HL-60/S4 treated with retinoic acid at 250 ng/mL for 4 days and 3 days (cell line): Measurements from ENCODE around the gene ZSWIM3.

ENCODE experiments used
- in situ Hi-C: fragments of 300-500 bp; cut with MboI; formaldehyde crosslinking; loops from 2 replicates; pipeline ENCODE4 v1.7.0; 2022; ENCODE audit warnings: low sequenced_read_pairs

ZSWIM3 gene

DNA sequence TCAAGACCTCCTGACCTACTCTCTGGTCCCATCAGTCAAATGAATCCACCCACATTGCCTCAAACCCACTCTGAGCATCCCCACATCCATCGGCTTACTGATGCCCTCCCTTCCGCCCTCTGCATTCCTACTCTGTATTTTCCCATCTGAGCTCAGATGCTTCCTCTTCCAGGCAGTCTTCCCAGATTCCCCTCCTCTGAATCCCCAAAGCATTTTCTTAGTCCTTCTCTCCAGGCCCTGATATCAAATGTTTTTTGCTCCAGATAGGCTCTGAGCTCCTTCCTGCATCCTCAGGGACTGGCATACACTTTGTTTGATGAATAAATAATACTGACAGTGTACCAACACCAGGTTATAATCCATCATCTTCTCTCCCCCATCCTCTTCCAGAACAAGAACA, 50.7 kb downstream of the ZSWIM3 start:
- in situ Hi-C loops = no loop called here

DNA sequence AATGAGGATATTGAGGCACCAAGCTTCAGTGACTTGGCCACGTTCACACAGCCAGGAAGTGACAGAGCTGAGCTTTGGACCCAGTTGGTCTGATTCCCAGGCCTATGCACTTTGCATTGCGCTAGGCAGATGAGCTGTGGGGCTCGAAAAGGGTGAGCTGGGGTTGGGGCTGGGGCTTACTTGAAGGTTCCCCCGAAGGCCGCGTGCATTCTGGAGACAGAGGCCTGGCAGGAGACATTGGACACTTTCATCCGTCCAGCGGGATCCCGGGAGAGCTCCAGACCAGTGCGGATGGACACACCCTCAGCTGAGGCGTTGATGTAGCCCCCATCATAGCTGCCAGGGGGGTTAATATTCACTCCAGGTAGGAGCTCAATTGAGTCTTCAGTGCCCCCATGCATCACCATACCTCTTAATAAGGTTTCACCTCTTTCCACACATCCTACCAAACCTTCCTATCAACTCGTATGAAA, 52.0 kb downstream of the ZSWIM3 start:
- in situ Hi-C loops = no loop called here

DNA sequence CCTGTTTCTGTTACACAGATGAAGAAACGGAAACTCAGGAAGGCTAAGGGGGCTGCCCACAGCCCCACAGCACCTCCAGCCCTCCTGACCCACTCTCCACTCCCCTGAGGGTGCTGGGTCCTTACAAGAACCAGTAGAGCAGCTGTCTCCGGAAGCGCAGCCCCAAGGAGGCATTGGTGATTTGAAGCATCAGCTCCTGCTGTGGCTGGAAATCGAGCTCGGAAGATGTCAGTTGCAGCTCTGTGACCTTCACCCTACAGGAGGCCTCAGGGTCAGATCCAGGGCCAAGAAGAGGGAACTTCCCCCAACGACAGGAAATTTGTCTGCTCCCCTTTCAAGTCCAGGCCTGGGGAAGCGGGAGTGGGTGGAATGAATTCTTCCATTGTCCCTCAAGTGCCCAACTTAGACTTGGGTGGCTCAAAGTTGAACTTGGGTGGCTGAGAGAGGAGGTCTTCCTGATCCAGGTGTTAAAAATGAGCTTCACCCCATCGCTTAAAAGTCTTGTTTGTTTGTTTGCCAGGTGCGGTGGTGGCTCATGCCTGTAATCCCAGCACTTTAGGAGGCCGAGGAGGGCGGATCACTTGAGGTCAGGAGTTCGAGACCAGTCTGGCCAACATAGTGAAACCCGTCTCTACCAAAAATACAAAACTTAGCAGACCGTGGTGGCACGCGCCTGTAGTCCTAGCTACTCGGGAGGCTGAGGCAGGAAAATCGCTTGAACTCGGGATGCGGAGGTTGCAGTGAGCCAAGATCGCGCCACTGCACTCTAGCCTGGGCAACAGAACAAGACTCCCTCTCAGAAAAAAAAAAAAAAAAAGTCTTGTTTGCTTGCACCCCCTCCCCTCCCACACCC, 52.6 kb downstream of the ZSWIM3 start:
- in situ Hi-C loops = no loop called here

DNA sequence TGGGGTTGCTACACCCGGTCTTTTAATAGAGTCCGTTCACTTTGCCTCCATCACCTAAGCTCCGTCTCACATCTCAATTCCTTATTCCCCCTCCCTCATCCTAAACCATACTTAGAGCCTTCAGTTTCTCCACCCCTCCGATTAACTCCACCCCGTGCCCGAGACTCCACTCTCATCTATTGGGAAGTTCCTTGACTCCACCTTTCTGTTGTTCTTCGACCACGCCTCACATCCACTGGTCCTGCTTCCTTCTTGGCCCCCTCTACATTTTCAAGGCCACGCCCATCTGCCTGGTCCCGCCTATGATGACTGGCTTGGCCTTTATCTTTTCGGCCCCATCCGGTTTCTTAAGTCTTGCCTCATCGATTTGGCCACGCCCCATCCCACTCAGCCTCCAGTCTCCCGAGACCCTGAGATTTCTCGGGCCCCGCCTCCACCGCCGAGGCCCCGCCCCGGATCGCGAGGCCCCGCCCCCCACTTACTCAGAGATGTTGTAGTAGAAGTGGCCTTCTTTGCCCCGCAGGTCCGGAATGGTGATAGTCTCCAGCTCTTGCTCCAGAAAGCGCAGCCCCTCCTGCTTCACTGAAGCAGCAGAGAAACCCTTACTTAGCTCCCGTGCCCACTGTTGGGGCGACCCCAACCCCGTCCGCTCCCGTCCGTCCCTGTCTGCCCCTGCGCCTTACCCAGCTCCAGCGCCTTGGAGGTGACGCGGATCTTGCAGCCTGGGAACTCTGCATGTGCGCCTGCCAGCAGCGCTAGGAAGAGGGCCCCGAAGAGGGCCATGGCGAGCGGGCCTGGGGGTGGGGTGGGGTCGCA, 53.5 kb downstream of the ZSWIM3 start:
- in situ Hi-C loops = no loop called here

GRCh38 chr20:45911486-45912343, 54.3 kb downstream of the ZSWIM3 start, which contains the start of gene PLTP:
PLTP (minus strand) TSS chr20:45912155; CDS start chr20:45911452, 703 bp downstream.
- in situ Hi-C loops = no loop called here

DNA sequence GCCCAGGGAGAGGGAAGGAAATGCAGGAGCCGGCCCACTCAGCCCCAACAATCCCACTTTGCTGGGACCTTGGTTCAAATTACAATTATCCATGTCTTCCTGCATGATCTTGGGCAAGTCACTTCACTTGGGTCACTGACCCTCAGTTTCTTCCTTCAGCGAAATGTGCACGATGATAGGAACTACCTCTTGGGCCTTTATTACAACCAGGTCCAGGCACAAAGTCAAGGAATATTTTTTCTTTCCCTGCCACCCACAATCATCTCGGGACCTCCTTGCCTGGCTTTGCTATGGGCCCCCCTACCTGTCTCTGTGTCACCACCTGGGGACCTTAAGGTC, 54.9 kb downstream of the ZSWIM3 start:
- in situ Hi-C loops = no loop called here

DNA sequence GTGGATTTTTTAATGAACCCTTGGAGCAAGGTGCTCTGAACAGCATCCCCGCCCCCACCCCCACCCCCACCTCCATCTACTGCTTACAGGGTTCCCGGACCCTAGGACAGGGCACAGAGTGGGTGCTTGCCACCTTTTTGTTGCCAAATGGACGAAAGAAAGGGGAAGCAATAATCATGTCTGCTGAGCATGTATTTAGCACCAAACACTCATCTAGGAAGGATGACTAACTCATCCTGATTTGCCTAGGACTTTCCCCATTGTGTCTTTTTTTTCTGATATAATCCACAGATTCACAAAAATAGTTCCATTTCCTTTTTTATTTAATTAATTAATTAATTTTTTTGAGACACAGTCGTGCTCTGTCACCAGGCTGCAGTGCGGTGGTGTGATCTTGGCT, 55.7 kb downstream of the ZSWIM3 start:
- in situ Hi-C loops = no loop called here

DNA sequence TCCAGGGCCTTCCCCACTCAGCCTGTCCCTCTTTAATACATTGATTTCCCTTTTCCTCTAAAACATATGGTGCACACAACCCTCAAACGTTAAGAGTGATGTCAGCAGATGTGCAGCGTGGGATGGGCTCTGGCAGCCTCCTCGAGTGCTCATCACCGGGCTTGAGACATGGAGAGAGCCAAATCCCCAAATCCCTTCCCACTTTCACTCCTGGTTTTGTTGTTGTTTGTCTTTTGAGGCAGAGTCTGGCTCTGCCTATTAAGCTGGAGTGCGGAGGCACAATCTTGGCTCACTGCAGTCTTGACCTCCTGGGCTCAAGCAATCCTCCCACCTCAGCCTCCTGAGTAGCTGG, 60.4 kb downstream of the ZSWIM3 start:
- in situ Hi-C loops = no loop called here

DNA sequence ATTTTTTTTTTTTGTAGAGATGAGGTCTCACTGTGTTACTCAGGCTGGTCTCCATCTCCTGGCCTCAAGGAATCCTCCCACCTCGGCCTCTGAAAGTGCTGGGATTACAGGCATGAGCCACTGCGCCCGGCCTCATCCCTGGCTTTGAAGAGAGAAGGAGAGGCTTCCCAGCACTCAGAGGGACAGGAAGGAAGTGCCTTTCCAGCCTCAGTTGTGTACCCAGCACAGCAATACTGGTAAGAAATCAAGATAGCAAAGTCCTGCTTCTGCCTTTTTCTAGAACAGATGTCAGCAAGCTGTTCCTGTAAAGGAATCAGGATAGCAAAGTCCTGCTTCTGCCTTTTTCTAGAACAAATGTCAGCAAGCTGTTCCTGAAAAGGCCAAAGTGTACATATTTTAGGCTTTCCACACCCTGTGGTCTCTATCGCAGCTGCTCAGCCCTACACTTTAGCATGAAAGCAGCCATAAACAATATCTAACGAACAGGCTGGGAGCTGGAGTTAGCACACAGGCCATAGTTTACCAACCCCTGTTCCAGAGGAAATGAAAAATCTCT, 60.8 kb downstream of the ZSWIM3 start:
- in situ Hi-C loops = no loop called here

- in situ Hi-C loops = no loop called here
Observed at GRCh38 chr20:45918779-45919537, 61.5 kb downstream of the ZSWIM3 start.

GRCh38 chr20:45919542-45920399, 62.4 kb downstream of the ZSWIM3 start:
- in situ Hi-C loops = no loop called here

DNA sequence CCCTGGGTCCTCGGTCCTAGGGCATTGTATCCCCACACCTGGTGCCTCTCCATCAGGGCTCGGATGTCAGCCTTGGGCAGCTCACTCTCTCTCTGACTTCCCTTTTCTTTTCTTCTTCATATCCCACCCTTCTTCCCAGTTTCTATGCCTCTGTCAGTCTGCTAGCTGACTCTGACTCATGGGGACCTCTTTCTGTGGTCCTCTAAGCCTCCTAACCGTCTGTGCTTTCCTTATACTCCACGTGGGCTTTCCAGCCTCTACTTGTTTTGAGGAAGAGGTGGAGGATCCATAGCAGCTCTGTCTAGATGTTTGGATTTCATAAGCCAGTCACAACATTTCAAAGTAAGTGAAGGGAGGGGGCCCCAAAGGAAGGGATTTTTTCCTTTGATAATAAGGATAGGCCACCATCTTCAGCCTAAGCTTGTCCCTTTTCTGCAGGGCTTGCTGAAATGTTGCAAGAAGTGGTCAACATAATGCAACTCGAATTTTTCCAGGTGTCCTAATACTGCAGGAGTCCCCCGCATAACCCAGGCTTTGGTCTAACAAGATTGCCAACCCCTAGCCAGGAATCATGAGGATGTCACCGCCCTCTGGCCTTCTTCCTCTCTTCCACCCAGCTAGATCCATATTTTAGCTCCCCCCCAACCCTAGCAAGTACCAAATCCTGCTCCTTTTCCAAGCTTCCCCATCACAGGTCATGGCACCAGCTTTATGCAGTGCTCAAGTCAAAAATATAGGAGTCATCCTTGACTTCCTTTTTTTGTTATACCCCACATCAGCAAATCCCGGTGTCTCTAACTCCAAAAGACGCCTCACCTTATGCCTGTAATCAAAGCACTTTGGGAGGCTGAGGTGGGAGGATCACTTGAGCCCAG, 63.3 kb downstream of the ZSWIM3 start:
- in situ Hi-C loops = no loop called here

DNA sequence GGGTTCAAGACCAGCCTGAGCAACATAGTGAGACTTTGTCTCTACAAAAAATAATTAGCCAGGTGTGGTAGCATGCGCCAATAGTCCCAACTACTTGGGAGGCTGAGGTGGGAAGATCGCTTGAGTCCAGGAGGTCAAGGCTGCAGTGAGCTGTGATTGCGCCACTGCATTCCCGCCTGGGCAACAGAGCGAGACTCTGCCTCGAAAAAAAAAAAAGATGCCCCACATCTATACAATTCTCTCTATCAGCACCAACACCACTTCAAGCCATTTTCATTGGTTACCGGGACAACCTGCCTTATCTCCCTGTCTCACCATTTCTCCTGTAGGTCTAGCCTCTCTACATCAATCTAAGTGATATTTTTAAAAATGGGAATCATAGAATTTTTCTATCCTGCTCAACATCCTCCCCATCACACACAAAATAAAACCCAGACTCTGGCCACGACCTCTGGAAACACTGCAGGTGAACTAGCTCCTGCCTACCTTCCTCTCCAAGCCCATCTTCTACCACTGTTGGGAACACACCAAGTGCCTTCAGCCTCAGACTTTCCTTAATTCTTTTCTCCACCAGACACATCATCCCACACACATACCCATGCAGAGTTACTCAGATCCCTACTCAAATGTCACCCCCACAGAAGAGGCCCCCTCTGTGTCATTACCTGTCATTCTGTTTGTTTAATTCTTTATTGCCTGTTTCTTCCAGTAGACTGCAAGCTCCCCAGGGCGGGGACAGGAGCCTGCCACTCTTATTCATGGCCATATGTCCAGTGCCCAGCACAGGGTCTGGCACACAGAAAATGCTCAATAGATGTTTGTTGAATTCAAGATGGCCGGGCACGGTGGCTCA, 64.1 kb downstream of the ZSWIM3 start:
- in situ Hi-C loops = no loop called here

- in situ Hi-C loops = no loop called here
Observed at GRCh38 chr20:45924391-45925261, 67.2 kb downstream of the ZSWIM3 start.

- in situ Hi-C loops = no loop called here
Observed at GRCh38 chr20:45925821-45926506, 68.5 kb downstream of the ZSWIM3 start.

DNA sequence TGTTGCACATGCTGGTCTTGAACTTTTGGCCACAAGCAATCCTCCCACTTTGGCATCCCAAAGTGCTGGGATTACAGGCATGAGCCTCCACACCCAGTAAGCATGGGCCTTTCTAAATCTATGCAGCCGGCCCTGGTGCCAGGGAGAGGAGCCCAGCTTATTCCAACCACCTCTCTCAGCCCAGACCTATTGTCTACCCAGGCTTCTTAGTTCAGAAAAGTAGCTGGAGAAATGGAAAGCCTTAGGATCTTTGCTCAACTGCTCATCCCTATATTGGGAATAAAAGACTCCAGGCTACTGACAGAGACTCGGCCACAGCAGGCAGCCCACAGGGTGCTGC, 69.3 kb downstream of the ZSWIM3 start:
- in situ Hi-C loops = no loop called here
